ENCODE results near the gene SMARCA2.
A peak's percentile ranks its signal among the peaks of the same experiment; 100 is the strongest.

SMARCA2 gene

GRCh38 chr9:2151171-2151570, 136.0 kb downstream of the SMARCA2 start:
- DNase-seq = no peak

GRCh38 chr9:2152966-2153629, 138.0 kb downstream of the SMARCA2 start:
- DNase-seq = no peak

GRCh38 chr9:2153630-2154217, 138.6 kb downstream of the SMARCA2 start:
- DNase-seq = no peak

- peak; percentile 30 for DNase-seq
These were observed 139.6 kb downstream of the SMARCA2 start for GRCh38 chr9:2154731-2155130.

GRCh38 chr9:2155966-2156365, 140.8 kb downstream of the SMARCA2 start:
- DNase-seq = no peak

GRCh38 chr9:2157277-2158110, 142.3 kb downstream of the SMARCA2 start:
- DNase-seq = peak; percentile 66

- DNase-seq = peak; percentile 83
These were observed 143.0 kb downstream of the SMARCA2 start for GRCh38 chr9:2158111-2158610.

GRCh38 chr9:2158766-2159430, 143.8 kb downstream of the SMARCA2 start:
- no peak for DNase-seq

GRCh38 chr9:2159521-2160454, 144.6 kb downstream of the SMARCA2 start:
- peak; percentile 36 for DNase-seq

GRCh38 chr9:2161661-2162060, 146.5 kb downstream of the SMARCA2 start:
- DNase-seq = no peak

- DNase-seq = no peak
These were observed 148.2 kb downstream of the SMARCA2 start for GRCh38 chr9:2163231-2163885.

- DNase-seq = no peak
These were observed 149.1 kb downstream of the SMARCA2 start for GRCh38 chr9:2164268-2164667.

GRCh38 chr9:2166203-2166602, 151.1 kb downstream of the SMARCA2 start:
- DNase-seq = no peak

GRCh38 chr9:2169035-2169434, 153.9 kb downstream of the SMARCA2 start:
- DNase-seq = no peak

- no peak for DNase-seq
These were observed 155.6 kb downstream of the SMARCA2 start for GRCh38 chr9:2170722-2171121.

GRCh38 chr9:2173170-2173569, 158.0 kb downstream of the SMARCA2 start:
- no peak for DNase-seq

GRCh38 chr9:2173861-2174260, 158.7 kb downstream of the SMARCA2 start:
- DNase-seq = no peak

GRCh38 chr9:2174306-2174705, 159.2 kb downstream of the SMARCA2 start:
- no peak for DNase-seq

GRCh38 chr9:2174911-2175310, 159.8 kb downstream of the SMARCA2 start:
- no peak for DNase-seq

GRCh38 chr9:2177121-2177520, 162.0 kb downstream of the SMARCA2 start:
- no peak for DNase-seq

GRCh38 chr9:2178034-2178734, 163.0 kb downstream of the SMARCA2 start:
- DNase-seq = no peak

All from hematopoietic multipotent progenitor cell treated with erythropoietin and hydrocortisone succinate and interleukin-3 and kit ligand, for 6 days (in vitro differentiated cells).